ENCODE measurements around the gene REST. TPM values are rescaled to one million over a fixed set of nuclear protein-coding genes. Genes with fewer than 3 reads are reported as not detected.
A peak's percentile ranks its signal among the peaks of the same experiment; 100 is the strongest.

The REST gene
- total RNA-seq, 4 donors from 2014 or later = 9.2 to 82.7 (median 27.4) TPM

DNA sequence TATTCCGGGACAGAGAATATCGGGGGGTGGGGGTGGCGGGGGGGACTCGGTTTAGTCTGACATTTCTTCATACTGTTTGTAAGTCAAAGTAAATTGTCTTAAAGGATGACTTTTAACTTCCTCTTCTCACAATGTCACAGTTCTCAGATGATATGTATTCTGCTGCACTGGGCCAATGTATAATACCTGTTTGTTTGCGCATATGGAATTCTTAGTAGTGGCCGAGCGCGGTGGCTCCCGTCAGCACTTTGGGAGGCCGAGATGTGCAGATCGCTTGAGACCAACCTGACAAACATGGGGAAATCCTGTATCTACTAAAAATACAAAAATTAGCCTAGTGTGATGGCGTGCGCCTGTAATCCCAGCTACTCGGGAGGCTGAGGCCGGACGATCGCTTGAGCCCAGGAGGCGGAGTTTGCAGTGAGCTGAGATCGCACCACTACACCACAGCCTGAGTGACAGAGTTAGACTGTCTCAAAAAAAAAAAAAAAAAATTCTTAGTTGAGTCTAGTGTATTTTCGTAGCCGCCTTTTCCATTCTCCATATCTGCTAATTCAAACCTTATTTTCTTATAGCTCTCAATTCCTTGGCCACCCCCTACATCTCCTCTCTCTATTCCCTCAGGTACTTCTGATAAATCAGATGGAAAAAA lies 71.8 kb downstream of the REST start:
- H3K27me3 ChIP-seq = no peaks in the 10 kb centered on the region
- peak overlapping the region; percentile 62 to 98 for H3K4me3 ChIP-seq
- no peaks in the 10 kb centered on the region for H3K9me3 ChIP-seq
- no peak for DNase-seq
- H3K36me3 ChIP-seq = no peaks in the 10 kb centered on the region
- TF ChIP-seq, protein P1, sequence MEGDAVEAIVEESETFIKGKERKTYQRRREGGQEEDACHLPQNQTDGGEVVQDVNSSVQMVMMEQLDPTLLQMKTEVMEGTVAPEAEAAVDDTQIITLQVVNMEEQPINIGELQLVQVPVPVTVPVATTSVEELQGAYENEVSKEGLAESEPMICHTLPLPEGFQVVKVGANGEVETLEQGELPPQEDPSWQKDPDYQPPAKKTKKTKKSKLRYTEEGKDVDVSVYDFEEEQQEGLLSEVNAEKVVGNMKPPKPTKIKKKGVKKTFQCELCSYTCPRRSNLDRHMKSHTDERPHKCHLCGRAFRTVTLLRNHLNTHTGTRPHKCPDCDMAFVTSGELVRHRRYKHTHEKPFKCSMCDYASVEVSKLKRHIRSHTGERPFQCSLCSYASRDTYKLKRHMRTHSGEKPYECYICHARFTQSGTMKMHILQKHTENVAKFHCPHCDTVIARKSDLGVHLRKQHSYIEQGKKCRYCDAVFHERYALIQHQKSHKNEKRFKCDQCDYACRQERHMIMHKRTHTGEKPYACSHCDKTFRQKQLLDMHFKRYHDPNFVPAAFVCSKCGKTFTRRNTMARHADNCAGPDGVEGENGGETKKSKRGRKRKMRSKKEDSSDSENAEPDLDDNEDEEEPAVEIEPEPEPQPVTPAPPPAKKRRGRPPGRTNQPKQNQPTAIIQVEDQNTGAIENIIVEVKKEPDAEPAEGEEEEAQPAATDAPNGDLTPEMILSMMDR (IDR thresholded peaks at IDR 0.05) = no peak
- no peak for TF ChIP-seq POLR2A (IDR thresholded peaks at IDR 0.05)
- peaks cover 7 to 8% of the 10 kb centered on the region in 2 donors for H3K4me1 ChIP-seq
- intact Hi-C loops (cut with DNase I; ENCODE audit: low total_unique reads) = no loop called here
- peak overlapping the region; percentile 89 to 92 for H3K27ac ChIP-seq

DNA sequence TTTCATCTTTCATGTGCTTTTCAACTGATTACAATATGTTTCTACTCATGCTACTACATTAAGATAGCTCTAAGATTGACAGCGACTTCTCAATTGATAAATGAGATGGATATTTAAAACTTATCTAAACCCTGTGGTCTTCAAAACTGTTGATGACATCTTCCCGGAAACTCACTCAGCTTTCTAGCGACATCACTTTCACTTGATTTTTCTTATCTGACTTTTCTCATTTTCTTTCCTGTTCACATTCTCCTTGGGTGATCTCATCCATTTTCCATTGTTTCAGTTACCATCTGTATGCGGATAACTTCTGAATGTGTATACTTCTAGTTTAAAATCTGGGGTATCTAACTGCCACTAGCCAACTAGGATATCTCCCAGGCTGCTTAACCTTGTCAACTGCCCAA lies 74.1 kb downstream of the REST start:
- Histone ChIP-seq H3K4me3 (no peak overlapping the region), H3K27me3 (no peaks in the 10 kb centered on the region), H3K27ac (no peak overlapping the region), H3K9me3 (no peaks in the 10 kb centered on the region), H3K4me1 (peaks cover 0 to 8% of the 10 kb centered on the region in 2 donors), H3K36me3 (no peaks in the 10 kb centered on the region)
- DNase-seq = no peak
- no peak for TF ChIP-seq POLR2A (IDR thresholded peaks at IDR 0.05)
- TF ChIP-seq, protein P1 (IDR thresholded peaks at IDR 0.05) = no peak
- intact Hi-C loops (cut with DNase I; ENCODE audit: low total_unique reads) = no loop called here

DNA sequence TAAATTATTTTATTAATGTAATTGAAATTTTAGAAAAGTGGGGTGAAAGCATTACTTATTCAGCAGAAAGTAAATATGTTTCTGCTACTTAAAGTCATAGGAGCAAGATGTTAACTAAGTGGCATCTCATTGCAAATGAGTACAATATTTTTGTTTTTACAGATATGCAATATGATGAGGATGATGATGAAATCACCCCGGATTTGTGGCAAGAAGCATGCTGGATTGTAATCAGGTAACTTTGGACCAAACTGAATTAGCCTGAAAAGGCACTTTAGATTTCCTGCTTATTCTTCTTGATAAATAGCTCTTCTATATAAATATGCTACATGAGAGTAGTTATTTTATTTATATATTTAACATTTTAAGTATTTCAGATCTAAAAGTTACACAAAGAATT lies 78.5 kb downstream of the REST start:
- no peak overlapping the region for H3K27ac ChIP-seq
- TF ChIP-seq, protein P1 (IDR thresholded peaks at IDR 0.05) = no peak
- no peaks in the 10 kb centered on the region for H3K36me3 ChIP-seq
- intact Hi-C loops (cut with DNase I; ENCODE audit: low total_unique reads) = no loop called here
- DNase-seq = no peak
- no peaks in the 10 kb centered on the region for H3K27me3 ChIP-seq
- no peaks in the 10 kb centered on the region for H3K4me1 ChIP-seq
- H3K9me3 ChIP-seq = no peaks in the 10 kb centered on the region
- no peak overlapping the region for H3K4me3 ChIP-seq

DNA sequence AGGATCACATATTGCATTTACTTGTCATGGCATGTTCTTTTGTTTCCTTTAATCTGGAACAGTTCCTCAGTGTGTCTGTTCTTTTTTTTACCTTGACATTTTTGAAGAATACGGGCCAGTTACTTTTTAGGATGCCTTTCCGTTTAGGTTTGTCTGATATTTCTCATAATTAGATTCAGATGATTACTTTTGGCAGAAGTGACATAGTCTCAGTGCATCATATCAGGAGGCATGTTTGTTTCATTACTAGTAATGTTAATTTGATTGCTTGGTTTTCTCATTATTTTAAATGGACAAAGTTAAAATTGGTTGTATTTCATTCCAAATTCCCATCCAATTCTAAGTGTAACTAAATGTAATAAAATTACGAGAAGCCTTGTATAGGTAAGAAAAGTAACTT lies 79.3 kb downstream of the REST start:
- Histone ChIP-seq H3K4me3 (no peak overlapping the region), H3K27me3 (no peaks in the 10 kb centered on the region), H3K4me1 (no peaks in the 10 kb centered on the region), H3K27ac (no peak overlapping the region), H3K36me3 (no peaks in the 10 kb centered on the region), H3K9me3 (no peaks in the 10 kb centered on the region)
- no peak for DNase-seq
- intact Hi-C loops (cut with DNase I; ENCODE audit: low total_unique reads) = no loop called here
- TF ChIP-seq, protein P1 (IDR thresholded peaks at IDR 0.05) = no peak
- TF ChIP-seq POLR2A (IDR thresholded peaks at IDR 0.05) = no peak

DNA sequence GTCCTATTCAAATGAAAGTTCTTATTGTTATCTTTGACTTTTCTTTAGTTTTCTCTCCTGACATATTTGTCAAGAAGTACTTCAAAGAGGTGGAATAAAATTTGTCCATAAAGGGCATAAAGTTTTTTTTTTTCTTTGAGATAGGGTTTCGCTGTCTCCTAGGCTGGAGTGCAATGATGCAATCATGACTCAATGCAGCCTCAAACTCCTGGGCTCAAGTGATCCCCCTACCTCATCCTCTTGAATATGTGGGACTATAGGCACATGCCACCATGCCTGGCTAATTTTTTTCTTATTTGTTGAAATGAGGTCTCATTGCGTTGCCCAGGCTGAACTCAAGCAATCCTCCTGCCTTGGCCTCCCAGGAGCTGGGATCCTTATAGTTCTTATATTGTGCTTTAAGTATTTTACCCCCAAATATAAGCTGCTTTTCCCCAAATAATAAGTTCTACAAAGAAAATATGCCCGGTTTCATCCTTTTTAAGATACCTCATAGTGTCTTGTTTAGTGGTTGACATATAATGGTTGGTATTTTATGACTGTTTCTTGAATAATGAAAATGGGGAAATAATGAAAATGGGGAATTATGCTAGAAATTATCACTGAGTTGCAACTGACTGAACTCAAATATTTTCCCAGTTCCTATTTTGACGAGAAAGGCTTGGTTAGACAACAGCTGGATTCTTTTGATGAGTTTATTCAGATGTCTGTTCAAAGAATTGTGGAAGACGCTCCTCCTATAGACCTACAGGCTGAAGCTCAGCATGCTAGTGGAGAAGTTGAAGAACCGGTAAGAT lies 82.6 kb downstream of the REST start:
- Histone ChIP-seq H3K9me3 (no peaks in the 10 kb centered on the region), H3K27me3 (no peaks in the 10 kb centered on the region), H3K4me3 (no peak overlapping the region), H3K4me1 (peaks cover 0 to 2% of the 10 kb centered on the region in 2 donors), H3K27ac (no peak overlapping the region), H3K36me3 (no peaks in the 10 kb centered on the region)
- TF ChIP-seq, protein P1 (IDR thresholded peaks at IDR 0.05) = no peak
- no peak for TF ChIP-seq POLR2A (IDR thresholded peaks at IDR 0.05)
- intact Hi-C loops (cut with DNase I; ENCODE audit: low total_unique reads) = no loop called here
- DNase-seq = no peak

Data from uterus (tissue), 4 donors.